ENCODE data around the gene ISYNA1.

The ISYNA1 gene

DNA sequence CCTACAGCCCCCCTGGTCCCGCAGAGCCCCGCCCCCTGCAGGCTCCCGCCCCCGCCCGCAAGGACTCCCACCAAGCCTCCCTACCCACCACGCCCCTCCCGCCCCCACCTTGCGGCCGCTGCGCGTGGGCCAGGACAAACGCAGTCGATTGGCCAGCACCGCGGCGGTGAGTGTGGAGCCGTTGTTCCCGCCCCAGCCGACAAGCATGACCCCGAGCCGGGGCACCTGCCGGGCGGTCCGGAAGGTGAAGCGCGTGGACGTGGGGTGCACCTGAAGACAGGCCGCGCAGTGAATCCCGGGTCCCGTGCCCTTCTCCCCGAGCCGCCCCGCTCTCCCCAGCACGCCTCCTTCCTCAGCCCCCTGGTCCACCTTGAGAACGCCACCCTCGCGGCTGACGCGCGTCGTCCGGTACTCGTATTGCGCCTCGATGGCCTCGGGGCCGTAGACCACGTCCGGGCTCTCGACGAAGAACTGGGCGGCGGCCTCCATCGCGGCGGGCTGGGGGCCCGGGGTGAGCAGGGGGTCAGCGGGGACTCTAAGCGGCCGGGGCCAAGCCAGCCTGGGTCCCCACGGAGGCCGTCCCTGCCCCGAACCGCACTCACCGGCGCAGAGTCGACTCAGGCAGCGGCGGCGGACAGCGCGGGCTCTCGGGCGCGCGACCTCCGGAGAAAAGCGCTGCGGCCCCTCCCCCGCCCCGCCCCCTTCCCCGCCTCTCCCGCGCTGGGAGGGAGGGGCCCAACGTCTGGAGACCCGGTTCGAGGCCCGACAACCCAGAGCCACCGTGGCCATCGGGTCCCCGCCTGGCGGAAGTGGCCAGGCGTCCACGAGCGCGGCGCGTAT lies at the start of gene ISYNA1:
TSS of gene ISYNA1 (minus strand) at position 643 of the 840 bp plus-strand sequence. CDS start at position 489, 154 bp downstream.
- DNase-seq (ENCODE audit: low read depth) = no peak

DNA sequence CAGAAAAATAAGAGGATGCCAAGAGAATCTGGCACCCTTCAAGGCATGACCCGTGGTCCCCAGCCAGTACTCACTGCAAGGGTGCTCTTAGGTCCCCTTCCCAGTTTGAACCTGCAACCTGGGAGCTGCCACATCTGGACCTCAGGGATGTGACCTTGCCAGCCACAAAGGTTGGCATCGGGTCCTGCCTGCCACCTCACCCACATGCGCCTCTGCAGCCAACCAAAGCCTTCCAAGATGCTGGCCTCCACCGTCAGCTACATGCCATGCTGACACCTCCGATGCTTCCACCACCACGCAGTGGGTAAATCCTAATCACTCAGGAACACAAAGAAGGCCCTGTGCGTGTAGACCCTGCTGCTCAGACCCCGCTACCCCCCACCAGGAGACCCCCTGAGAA lies 48.8 kb upstream of the ISYNA1 start:
- DNase-seq (ENCODE audit: low read depth) = no peak

DNA sequence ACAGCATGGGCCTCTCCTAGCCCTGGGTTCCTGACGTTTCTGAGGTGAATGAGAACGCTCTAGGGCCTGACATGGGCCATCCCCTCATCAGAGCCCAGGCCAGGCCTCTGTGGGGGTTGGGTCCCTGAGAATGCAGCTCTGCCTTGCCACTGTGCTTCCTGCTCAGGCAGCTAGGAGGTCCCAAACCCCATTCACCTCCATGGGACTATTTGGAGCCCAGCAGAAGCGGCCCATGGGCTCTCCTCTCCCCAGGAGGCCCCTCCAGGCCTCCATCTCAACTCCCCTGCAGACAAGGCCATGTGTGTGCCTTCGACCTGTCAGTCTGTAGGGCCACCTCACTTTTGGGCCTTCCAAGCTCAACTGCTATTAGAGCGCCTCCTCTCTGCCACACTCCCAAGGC lies 47.1 kb upstream of the ISYNA1 start:
- DNase-seq (ENCODE audit: low read depth) = no peak

DNA sequence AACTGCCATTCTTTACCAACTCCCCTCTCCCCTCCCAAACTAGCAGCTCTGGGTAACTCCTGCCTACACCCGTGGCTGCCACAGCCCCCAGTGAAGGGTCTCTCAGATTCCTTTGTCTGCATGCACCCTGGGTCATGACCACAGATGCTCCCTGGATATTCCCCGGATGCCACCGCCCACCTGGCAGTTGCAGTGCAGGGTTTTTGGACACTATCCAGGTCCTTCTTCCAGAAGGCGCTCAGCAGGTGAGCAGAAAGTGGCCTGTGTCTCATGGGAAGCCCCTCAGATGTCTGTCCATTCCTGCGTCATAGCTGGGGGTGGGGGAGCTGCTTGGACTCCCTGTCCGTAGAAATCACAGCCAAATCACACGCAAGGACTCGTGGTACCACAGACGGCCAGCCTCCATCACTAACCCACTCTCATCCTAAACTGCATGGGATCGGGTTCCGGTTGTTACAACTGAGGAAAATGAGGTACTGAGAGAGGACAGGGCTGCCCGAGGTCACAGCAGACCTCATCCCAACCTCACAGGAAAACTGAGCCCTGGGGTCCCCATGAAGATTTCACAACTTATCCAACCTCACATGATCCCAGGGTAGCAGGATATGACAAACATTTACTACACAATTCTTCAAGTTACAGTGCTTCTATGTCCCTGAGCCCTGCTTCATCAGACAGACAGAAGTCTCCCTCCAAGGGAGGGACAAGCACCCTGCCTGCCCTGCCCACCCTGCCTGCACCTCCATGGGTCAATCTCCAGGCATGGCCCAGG lies 45.4 kb upstream of the ISYNA1 start:
- DNase-seq (ENCODE audit: low read depth) = no peak

DNA sequence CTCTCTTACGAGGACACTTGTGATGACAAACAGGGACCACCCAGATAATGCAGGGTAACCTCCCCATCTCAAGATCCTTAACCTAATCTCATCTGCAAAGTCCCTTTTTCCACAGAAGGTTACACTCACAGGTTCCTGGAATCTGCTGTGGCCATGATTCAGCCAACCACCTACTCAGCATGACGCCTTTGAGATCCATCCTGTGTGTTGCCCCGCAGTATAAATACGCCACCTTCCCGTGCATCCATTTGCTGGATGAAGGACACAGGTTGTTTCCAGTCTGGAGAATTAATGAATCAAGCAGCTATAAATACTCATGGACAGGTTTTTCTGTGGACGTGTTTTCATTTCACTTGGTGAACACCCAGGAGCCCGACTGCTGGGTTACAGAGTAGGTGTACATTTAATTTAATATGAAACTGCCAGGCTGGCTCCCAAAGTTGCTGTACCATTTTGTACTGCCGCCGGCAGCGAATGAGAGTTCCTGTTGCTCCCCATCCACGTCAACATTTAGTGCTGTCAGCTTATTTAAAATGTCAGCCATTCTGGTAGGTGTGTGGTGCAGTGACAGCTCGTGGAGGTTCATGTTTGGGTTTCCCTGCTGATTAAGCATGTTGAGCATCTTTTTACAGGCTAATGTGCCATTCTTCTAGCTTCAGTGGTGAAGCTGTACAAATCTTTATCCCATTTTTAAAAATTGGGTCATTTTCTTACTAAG lies 43.7 kb upstream of the ISYNA1 start:
- no peak for DNase-seq (ENCODE audit: low read depth)

DNA sequence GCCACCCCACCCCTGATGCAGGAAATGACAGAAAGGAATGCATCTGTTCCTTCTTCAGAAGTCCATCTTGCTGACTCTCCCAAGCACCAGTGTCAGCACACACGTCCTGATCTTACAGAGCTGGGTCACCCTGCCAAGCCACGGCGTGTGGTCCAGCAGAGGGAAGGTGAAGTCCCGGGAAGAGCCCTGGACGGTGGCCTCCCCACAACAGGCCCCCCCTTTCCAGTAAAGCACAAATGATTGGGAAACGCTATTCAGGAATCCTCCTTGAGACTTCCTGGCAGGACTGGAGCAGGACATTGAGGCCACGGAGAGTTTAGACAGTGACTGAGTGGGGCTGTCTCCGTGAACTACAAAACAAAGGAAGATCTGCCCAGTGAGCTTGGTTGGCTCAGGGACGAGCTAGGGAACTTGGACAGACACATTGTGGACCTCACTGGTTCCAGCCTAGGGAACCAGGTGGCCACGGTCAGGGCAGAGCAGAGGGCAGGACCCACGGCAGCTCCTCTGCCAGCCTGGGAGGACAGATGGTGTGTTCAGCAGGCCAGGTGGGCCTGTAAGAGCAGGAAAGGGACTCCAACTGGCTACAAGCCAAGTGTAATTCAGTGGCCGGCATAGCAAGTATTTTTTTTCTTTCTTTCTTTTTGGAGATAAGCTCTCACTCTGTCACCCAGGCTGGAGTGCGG lies 42.2 kb upstream of the ISYNA1 start:
- peak; percentile 36 for DNase-seq (ENCODE audit: low read depth)

DNA sequence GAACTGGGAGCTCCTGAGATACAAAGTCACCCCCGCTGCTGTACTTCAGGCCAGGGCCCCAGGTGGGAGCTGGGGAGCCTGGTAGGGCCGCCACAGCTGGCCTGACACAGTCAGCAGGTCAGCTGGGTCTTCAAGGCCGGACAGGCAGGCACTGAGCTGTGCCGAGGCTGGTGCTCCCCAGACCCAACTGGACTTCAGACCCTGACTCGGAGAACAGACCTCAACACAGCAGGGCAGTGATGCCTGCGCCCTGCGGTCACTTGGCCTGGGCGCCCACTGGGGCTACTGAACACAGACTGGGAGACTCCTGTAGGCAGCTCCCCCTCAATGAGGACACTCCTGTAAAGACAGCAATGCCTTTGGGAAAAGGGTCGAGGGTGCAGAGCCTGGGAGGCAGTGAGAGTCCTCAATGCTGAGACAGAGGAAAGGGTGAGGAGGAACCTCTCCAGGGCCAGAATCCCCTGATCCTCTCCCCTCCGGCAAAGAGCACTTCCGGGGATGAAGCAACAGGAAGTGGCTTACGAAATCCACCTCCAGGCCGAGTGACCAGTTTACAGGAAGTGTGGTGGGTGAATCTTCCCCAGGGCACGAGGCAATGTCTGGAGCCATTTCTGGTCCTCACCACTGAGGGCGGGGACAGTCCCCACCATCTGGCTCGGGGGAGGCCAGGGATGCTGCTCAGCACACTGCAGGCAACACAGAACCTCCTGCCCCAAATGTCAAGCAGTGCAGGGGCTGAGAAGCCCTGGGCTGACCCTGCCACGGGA lies 40.8 kb upstream of the ISYNA1 start:
- peak; percentile 81 for DNase-seq (ENCODE audit: low read depth)

DNA sequence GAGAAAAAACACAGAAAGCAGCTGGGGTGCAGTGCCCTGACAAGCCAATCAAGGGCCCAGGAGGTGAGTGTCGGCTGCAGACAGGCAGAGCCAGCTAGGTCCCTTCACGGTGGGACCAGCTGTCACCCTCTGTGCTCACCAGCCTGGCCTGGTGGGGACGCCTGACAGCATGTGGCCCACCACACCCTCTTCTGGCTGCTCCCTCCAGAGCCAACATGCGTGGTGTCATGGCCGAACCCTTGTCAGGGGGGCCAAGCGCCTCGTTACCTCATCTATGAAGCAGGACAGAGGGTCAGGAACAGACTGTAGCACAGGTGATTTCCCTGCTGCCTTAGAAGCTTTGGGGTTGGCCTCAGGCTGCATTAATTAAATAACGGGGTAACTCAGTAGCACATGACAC lies 40.0 kb upstream of the ISYNA1 start:
- no peak for DNase-seq (ENCODE audit: low read depth)

DNA sequence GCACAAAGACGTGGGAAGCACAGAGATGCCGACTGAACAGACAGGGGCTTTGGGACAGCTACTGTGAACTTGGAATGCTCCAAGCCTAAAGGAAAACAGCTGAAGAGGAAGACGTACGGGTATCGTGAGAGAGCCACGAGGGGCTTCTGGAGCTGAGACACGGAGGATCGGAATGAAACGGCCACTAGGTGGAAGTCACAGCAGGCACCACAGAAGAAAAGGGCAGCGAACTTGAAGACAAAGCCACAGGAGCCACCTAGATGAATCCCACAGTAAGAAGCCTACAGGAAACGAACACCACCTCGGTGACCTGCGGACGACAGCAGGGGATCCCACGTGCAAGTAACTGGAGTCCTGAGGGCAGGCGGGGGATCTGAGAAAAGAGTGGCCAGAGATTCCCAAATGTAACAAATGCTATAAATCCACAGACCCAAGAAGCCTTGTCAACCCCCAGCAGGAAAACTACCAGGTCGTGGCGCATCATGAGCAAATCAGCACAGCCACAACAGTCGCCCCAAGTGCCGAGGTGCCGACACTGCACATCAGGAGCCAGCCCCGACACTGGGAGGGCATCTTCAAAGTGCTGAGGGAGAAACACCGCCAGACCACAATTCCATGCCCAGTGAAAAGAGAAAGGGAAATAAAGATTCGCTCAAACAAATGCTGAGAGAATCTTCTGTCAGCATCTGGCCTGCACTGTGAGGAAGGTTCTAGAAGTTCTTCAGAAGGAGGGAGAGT lies 39.3 kb upstream of the ISYNA1 start:
- DNase-seq (ENCODE audit: low read depth) = no peak

DNA sequence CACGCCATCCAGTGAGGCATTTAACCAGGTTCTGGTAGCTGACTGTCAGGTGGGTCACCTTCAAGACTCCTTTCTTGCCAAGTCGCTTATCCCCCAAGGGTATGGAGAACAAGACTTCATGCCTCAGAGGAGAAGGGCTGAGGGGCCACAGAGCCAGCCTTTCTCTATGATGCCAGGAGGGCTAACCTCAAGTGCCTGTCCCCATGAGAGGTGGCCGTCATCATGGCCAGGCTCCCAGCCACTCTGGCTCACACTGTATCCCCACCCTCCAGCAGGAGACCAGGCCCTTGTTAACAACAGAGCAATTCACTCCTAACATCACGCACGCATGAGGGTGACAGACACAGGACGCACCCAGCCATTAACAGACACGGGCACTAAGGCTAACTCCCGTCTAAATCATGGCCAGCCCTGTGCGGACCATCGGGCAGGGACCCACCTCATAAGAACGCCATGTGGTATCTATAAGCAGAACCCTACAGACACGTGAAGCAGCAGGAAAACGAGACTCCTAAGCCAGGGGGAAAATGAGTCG lies 38.6 kb upstream of the ISYNA1 start:
- DNase-seq (ENCODE audit: low read depth) = no peak

DNA sequence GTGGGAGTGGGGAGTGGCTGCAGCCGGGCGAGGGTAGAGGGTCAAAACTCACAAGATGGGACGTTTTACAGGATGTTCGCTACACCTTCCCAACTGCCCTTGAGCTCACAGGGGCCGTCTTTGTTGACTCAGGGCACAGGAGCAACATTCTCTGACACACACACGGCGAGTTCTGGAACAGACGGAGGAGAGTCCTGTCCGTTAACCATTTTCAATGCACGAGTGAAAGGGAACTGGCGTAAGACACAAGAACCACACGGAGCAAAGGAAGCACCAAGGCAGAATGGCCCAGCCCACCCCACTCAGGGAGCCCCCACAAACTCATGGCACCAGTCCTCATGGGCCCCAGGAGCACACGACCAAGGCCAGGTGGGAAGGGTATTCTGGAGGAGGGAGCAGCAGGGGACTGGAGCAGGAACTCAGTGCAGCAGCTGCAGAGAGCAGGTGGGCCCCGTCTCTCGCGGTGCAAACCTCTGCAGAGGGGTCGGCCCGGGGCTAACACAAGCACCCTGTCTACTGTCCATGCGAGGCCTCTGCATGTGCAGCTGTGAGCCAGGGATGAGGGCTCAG lies 37.9 kb upstream of the ISYNA1 start:
- no peak for DNase-seq (ENCODE audit: low read depth)

DNA sequence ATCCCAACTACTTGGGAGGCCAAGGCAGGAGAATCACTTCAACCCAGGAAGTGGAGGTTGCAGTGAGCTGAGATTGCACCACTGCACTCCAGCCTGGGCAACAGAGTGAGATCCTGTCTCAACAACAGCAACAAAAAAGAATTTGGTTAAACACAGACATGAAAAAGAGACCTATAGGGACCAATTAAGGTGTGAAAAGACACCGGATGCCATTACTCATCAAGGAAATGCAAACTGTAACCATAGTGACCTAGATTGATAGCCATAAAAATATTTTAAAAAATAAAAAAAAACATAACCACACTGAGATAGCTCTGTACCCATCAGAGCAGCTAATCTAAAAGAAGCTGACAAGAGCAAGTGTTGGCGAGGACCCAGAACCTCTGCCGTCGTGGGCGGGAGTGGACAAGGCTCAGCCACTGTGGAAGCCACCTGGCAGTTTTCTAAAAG lies 37.1 kb upstream of the ISYNA1 start:
- DNase-seq (ENCODE audit: low read depth) = no peak

DNA sequence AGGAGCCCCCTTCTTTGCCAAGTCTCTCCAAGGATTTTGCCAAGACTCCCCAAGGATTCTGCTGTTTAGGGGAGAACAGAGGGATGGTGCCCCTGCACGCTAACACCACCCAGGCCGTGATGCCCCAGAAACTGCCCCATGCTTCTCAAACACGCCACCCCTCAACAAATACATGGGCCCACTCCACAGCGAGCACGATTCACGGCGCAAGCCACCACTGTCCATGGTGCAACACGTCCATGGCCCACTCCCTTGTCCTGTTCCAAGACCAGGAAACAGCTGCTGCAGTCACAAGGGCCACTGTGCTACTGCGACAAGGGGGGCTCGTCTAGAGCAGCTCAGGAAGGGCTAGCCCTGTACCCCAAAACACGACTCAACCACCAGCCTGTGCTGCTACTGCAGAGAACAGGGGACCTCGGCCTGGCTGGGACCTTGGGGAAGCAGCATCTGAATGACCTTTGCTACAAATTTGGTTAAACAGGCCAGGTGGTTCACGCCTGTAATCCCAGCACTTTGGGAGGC lies 36.5 kb upstream of the ISYNA1 start:
- no peak for DNase-seq (ENCODE audit: low read depth)

DNA sequence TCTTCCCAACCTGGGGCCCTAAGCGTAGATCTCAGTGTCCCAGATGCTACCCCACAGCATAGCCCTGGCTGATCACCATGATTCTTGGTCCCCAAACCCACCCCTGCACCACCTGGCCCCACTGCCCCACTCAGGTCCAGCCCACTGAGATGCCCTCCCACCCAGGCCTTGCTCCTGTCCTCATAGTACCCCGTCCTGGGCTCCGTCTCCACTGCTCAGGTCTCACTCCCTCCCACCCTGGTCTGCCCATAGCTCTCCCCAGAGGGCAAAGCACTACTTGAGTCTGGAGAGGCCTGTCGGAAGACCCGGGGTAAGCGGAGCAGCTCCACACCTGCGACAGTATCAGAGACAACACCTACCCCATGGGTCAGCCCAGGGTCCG lies 35.8 kb upstream of the ISYNA1 start:
- no peak for DNase-seq (ENCODE audit: low read depth)

DNA sequence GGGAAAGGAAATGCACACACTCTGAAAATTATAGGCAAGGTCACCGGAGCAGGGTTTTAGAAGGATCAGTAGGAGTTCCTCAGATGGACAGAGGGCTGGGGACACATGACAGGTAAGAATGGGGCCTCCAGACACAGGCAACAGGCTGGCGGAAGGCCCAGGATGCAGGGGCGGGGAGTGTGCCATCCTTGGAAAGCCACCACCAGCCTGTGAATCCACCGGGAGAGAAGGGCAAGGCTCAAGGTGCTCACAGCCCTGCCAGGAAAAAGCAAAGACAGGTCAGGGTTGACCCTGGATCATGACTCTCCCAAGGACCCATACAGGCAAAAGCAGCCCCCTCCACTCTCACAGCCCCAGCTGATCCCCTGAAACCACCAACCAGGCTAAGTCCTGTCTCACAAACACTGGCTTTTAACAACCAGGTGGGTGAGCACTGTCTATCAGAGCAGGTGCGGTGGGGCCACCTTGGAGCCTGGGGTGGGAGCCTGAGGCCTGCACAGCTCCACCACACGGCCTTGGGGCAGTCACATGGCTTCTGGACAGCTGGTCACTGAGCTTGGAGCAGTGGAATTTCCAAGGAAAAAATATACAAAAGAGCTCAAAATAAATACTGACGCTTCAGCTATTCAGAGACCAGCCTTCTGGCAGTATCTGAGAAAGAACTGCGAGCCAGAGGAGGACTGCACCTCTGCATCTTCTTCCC lies 35.2 kb upstream of the ISYNA1 start:
- no peak for DNase-seq (ENCODE audit: low read depth)

DNA sequence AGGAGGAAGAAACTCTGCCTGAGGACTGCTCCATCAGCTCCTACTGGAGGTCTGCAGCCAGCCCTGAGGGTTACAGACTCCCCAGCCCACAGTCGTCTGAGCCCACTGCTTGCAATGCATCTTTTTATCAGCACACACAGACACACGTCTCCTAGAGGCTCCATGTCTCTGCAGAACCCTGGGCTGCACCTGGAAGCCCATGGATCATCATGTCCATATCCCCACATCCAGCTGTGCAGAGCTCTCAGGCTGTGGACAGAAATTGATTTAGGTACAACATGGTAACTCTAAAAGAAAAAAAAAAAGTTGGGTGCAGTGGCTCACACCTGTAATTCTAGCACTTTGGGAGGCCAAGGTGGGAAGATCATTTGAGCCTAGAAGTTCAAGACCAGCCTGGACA lies 32.9 kb upstream of the ISYNA1 start:
- no peak for DNase-seq (ENCODE audit: low read depth)

DNA sequence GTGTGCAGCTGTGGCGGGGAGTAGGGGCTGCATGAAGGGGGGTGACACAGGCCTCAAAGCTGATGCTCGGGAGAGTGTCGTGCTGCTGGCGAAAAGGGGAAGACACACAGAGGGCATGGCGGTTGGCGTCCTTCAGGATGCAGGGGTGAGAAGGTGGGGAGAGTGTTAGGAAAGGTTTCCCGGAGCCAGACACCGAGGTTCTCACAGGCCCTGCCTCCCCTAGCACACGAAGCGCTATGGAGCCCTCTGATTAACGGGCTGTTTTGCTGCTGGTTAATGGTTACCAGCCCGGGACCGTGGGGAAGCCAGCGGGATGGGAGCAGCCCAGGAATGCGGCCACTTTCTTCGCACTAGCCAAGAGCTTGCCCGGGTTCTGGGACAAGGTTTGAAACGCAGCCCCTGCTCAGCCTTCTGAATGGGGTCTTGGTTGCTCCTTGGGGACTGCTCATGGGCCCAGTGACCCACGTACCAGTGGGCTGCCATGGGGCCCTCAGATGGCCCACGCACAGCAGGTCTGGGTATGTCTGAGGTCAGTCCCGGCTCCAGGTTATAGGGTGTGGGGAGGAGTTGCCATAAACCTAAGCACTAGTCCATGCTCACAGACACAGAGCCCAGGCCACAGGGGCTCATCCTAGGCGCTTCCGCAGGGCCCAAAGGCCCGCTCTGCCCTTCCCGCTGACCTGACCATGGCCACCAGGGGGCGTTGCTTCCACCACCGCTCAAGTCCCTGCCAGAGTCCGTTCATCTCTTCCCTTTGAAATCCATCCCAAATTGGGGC lies 31.3 kb upstream of the ISYNA1 start:
- DNase-seq (ENCODE audit: low read depth) = no peak

DNA sequence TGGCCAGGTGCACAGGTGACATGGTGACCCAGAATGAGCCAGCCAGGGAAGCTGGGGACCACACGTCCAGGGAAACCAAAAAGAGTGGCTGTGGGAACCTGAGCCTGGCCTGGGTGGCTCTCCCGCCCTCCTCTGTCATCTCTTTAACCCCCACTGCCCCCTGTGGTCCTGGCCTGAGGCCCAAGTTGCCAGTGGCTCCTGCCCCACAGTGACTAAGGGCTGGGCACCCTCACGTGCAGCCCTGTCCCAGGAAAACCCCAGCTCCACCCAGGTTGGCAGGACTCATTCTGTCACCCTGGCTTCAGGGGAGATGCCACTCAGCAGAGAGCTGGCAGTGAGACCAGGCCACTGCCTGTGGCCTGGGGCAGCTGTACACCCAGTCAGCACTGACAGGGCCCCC lies 30.6 kb upstream of the ISYNA1 start:
- DNase-seq (ENCODE audit: low read depth) = no peak

Measured in HS-5 (cell line).